HG03025 (cell line): ENCODE measurements around the gene PAK6.

Source experiments
- ATAC-seq: cut with Tn5 transposase; IDR thresholded peaks from one replicate; pipeline ENCODE4 v1.9.1; 2021; ENCODE audit warnings: mild to moderate bottlenecking, moderate library complexity; ENCODE audit not compliant: unreplicated experiment, low FRiP score

Gene PAK6

DNA sequence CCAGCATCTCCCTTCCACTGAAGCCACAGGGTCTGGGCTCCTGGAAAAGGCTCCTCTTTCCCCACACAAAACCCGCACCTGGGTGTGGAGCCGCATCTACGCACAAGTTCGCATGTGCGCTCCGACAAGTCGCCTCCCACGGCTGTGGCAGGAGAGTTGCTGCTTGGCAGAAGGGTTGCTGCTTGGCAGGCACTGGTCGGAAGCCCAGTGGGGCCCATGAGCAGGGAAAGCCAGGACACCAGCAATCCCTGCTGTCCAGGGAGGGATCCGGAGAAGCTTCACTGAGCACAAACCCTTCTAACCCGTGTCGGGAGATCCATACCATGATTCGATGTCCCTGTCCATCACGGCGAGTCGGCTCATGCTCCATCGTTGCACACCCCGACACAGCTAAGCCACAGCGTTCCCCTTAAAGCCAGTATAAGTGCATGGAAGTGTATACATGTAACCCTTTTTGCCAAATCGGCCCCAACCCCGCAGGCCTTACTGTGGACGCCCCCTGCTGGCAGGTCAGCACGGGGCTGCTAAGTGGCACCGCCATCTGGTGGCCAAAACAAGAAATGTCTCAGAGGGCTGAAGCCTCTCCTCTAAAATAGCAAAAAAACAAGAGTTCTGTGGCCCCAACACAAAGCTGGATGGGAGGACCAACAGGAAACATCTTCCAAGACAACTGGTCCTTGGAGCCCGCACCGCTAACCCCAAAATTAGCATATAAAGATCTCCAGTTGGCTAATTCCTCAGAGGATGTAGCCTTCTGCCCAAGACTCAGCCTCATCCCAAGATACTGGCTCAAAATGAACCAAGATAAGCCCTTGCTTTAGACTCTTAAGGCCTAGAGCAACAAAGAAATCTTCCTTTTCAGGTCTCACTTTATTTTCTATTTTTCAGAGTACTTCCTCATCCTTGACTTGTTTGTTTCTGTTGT is 35.7 kb downstream of the PAK6 start:
- no peak for ATAC-seq

DNA sequence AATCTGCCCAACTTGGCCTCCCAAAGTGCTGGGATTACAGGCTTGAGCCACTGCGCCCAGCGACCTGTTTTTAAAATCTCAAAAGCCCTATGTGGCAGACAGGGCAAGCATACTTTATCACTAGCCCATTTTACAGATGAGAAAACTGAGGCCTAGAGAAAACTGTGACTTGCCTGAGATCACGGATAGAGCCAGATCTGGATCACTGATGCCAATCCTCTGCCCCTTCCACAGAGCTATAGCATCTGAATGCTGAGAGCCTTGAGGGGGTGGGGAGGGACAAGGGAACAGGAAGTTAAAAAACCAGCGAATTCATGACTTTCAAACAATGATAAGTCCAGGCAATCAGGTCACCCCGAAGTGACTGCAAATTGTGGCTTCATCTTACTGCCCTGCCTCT is 36.7 kb downstream of the PAK6 start:
- no peak for ATAC-seq

DNA sequence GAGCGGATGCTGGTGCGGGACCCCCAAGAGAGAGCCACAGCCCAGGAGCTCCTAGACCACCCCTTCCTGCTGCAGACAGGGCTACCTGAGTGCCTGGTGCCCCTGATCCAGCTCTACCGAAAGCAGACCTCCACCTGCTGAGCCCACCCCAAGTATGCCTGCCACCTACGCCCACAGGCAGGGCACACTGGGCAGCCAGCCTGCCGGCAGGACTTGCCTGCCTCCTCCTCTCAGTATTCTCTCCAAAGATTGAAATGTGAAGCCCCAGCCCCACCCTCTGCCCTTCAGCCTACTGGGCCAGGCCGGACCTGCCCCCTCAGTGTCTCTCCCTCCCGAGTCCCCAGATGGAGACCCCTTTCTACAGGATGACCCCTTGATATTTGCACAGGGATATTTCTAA is 37.1 kb downstream of the PAK6 start:
- ATAC-seq = no peak

GRCh38 chr15:40276927-40277326 is 38.1 kb downstream of the PAK6 start:
- ATAC-seq = no peak

- no peak for ATAC-seq
Observed at GRCh38 chr15:40277471-40277870, 38.6 kb downstream of the PAK6 start.

DNA sequence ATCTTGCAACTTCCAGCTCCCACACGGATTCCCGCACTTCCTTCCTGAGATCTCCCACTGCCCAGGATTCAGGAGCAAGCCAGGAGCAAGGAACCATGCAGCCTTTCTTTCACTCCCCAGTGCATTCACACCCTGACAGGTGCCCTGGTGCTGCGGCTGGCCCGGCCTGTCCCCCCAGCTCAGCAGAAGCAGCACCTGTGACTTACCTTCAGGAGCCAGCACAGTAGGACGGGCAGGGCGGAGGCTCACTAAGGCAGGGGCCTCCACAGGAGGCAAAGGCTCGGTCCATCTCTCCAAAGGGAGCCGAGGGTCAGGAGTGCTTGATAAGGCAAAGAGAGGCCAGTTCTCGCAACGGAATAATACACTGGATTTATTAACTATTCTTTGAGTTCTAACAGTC is 39.2 kb downstream of the PAK6 start:
- ATAC-seq = no peak

- no peak for ATAC-seq
Observed at GRCh38 chr15:40279437-40280141, 40.7 kb downstream of the PAK6 start.

- ATAC-seq = no peak
Observed at GRCh38 chr15:40280260-40281056, 41.6 kb downstream of the PAK6 start.

- ATAC-seq = no peak
Observed at GRCh38 chr15:40281057-40281800, 42.4 kb downstream of the PAK6 start.

- ATAC-seq = no peak
Observed at GRCh38 chr15:40281801-40282146, 42.9 kb downstream of the PAK6 start.

GRCh38 chr15:40282147-40282868 is 43.4 kb downstream of the PAK6 start:
- ATAC-seq = no peak

- no peak for ATAC-seq
Observed at GRCh38 chr15:40282869-40283614, 44.2 kb downstream of the PAK6 start, which contains the start of gene ANKRD63. TSS of gene ANKRD63 (minus strand) at chr15:40283064. CDS start at chr15:40282586, 478 bp downstream.

GRCh38 chr15:40283615-40284300 is 44.9 kb downstream of the PAK6 start:
- no peak for ATAC-seq

GRCh38 chr15:40285151-40285550 is 46.3 kb downstream of the PAK6 start:
- ATAC-seq = no peak

GRCh38 chr15:40285554-40286011 is 46.7 kb downstream of the PAK6 start:
- no peak for ATAC-seq

DNA sequence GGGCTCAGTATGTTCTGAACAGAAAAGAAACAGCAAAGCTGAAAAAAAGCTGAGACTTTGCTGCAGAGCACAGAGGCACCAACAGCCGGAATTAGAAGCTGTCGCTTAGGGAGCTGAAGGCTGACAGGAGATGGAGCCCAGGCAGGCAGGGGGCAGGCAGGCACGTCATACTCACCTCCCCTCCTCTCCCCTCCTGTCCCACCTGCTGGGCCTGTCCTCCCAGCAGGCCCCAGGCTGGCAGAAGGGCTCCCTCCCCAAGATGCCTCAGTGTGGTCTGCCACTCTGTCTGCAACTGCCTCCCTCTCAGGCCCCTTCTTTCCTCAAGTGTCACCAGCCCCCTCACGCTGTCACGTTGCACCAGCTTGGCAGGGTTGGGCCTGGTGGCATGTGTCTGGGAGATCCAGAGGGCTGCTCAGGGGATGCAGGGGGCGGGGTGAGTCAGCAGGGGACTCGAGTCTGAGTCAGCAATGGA is 47.2 kb downstream of the PAK6 start:
- ATAC-seq = no peak

DNA sequence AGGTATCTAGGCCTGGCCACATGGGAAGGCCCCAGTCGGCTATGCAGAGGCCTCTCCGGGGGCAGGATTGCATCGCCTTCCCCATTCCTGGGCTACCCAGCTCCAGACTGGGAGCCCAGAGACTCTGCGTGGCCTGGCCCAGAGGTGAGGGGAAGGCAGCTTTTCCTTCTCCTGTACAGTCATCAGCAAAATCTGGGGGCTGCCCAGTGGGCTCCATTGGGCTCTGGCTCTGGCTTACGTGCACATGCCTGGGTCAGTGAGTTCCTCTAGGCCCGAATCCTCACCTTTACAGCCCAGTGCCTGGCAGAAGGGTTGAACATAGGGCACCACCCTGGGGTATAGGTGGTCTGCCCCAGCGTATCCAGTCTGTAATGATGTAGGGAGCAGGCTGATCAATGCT is 47.9 kb downstream of the PAK6 start:
- no peak for ATAC-seq

- ATAC-seq = no peak
Observed at GRCh38 chr15:40287505-40287904, 48.6 kb downstream of the PAK6 start.
